HG03439 (cell line): ENCODE results near the gene TFCP2.

Experiments used
- ATAC-seq: cut with Tn5 transposase; IDR thresholded peaks from one replicate; pipeline ENCODE4 v1.9.1; 2021; ENCODE audit warnings: mild to moderate bottlenecking, moderate library complexity; ENCODE audit not compliant: unreplicated experiment

TFCP2 gene

DNA sequence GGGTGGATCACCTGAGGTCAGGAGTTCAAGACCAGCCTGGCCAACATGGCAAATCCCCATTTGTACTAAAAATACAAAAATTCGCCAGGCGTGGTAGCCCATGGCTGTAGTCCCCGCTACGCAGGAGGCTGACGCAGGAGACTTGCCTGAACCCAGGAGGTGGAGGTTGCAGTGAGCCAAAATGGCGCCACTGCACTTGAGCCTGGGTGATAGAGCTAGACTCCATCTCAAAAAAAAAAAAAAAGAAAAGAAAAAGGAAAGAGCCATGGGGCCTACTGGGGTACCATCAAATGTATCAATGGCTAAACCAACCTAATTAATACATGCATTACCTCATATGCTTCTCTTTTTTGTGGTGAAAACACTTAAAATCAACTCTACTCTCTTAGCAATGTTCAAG is 10.7 kb downstream of the TFCP2 start:
- no peak for ATAC-seq

DNA sequence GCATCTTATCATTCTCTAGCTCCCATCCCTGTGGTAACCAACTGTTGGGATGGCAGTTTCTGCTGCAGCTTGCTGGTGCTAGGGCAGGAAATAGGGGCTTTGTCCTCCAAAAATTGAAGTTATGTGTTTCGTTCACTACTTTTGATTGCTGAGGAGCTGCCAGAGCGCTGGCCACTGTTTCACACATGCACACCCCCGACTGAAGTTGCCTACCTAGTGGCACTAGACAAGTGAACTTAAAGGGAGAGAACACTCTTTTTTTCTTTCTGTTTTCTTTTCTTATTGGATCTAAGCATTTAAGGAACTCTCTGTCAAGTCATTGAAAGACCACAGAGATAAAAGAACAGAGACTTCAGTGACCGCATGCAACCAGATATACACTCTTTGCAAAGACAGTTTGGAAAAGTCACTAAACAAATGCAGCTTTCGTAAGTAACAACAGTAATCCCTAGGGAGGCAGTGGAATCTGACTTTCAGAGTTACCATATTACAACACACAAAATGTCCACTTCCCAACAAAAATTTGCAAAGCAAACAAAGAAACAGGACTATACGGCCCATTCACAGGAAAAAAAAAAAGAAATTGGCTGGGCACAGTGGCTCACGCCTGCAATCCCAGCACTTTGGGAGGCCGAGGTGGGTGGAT is 12.0 kb downstream of the TFCP2 start:
- no peak for ATAC-seq

DNA sequence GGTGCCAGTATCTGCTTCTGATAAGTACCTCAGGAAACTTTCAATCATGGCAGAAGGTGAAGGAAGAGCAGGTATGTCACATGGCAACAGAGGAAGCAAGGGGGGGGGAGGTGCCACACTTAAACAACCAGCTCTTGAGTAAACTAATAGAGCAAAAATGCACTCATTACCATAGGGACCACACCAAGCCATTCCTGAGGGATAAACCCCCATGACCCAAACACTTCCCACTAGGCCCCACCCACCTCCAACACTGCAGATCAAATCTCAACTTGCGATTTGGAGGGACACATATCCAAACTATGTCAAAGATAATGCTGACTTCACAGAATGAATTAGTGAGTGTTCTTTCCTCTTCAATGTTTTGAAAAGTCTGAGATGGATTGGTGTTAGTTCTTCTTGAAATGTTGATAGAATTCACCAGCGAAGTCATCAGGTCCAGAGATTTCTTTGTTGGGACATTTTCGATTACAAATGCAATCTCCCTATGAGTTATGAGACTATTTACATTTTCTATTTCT is 16.6 kb downstream of the TFCP2 start:
- ATAC-seq, result no peak

DNA sequence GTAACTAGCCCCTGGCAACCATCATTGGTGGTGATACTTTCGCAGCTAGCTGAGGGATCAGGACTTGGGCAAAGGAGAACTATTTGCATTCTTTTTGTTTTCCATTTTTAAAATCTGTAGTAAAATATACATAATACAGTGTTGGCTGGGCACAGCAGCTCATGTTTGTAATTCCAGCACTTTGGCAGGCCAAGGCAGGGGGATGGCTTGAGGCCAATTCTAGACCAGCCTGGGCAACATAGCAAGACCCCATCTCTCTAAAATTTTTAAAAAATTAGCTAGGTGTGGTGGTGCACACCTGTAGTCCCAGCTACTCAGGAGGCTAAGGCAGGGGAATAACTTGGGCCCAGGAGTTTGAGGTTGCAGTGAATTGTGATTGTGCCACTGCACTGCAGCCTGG is 20.0 kb downstream of the TFCP2 start:
- ATAC-seq, result no peak

- no peak for ATAC-seq
Measured at GRCh38 chr12:51150777-51151176, 22.2 kb downstream of the TFCP2 start.

DNA sequence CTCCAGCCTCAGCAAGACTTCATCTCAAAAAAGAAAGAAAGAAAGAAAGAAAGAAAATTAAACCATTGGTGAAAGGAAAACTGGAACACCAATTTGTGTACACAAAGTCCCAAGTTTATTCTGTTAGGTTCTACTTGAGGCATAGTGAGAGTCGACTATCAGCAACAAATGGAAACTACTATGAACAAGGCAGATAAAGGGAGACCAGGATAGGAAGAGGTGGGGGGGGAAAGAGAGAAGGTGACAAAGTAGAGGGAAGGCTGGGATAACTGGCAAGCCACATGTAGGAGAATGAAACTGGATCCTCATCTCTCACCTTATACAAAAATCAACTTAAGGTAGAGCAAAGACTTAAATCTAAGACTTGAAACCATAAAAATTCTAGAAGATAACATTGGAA is 25.6 kb downstream of the TFCP2 start:
- no peak for ATAC-seq

- ATAC-seq, result no peak
Measured at GRCh38 chr12:51139292-51139844, 33.6 kb downstream of the TFCP2 start.

GRCh38 chr12:51132693-51133092 is 40.2 kb downstream of the TFCP2 start:
- ATAC-seq, result no peak

- ATAC-seq, result no peak
Measured at GRCh38 chr12:51131745-51132521, 41.0 kb downstream of the TFCP2 start.

DNA sequence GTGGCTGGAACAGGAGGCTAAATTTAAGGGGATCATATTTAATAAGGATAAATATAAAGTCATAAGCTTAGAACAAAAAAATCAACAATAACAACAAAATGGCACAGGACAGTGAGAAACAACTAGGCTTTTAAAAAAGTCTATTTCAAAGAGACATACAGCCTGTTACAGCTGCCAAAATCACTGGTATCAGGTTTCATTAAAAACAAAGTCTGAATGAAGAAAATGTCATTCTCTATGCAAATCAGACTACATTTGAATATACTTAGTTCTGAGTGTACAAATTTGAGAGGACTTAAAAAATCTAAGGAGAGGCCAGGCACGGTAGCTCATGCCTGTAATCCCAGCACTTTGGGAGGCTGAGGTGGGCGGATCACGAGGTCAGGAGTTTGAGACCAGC is 44.0 kb downstream of the TFCP2 start:
- ATAC-seq, result no peak

GRCh38 chr12:51127050-51127729 is 45.7 kb downstream of the TFCP2 start:
- ATAC-seq, result no peak

GRCh38 chr12:51126297-51126696 is 46.6 kb downstream of the TFCP2 start:
- ATAC-seq, result no peak

DNA sequence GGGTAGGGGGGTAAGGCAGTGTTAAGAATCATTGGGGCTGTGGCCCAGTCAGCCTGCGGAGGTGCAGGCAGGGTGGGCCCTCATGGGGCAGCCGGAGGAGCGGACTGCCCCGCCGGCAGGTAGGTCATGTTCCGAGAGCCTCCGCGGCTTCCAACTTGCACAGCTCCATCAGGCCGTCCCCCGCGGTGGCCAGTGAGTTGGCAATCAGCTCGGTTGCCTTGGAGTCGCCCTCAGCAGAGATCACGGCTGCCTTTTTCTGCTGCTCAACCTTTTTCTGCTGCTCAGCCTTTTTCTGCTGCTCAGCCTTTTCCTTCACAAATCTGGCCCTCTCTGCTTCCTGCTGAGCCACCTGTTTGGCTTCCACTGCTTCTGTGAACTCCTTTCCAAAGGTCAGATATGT is 48.4 kb downstream of the TFCP2 start:
- ATAC-seq, result no peak

- ATAC-seq, result no peak
Measured at GRCh38 chr12:51122844-51123243, 50.1 kb downstream of the TFCP2 start.

DNA sequence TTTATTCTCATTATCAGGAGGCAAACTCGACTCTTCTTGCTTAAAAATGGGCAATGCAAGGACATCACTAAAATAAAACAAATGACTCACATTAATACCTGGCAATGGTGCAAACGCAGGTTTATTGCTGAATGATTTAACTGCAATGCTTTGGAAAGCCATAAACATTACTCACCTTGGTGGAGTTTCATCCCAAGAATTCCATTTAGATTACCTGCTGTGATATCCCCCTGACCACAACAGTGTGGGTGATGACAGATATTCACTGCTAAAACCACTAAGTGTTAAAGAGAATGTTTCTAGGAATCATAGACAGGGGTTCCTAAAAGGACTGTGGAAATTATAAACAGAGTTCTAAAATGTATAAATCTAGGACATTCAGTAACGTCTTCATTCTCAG is 54.2 kb downstream of the TFCP2 start:
- ATAC-seq, result no peak

GRCh38 chr12:51115533-51115932 is 57.4 kb downstream of the TFCP2 start:
- ATAC-seq, result no peak

- no peak for ATAC-seq
Measured at GRCh38 chr12:51108136-51108535, 64.8 kb downstream of the TFCP2 start.

DNA sequence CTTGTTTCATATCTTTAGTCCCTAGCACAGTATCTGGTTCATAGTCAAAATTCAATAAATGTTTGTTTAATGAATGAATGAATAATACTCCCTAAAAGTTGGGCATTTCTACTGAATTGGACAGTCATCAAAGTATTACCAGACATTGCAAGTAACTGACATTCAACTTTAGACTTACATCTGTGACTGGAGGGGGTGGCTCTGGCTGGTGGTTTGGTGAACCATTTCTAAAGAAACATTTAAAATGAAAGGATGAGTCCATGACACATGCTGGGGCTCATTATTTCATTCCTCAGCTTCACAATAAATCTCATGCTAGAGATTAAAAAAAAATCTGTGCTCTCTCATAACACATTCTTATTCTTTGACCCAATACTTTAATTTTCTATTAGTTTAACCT is 69.0 kb downstream of the TFCP2 start:
- ATAC-seq, result no peak

GRCh38 chr12:51098611-51099010 is 74.3 kb downstream of the TFCP2 start:
- ATAC-seq, result no peak

- ATAC-seq, result no peak
Measured at GRCh38 chr12:51090705-51091229, 82.2 kb downstream of the TFCP2 start.

DNA sequence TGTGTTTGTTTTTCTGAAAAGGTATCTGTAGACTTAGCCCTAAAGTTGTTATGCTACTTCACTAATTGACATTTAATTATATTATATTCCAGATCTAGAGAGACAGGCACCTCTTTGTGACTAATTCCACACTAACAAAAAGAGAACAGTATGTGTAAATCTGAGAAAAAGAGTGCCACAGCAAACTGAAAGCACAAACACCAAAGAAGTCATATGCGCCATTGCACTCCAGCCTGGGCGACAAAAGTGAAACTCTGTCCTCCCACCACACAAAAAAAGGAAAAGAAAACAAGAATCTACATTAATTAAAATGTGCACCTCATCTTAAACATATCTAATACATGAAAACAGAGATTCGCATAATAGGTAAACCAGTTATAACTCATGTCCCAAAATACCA is 85.1 kb downstream of the TFCP2 start:
- ATAC-seq, result no peak
